ENCODE results near the gene AJUBA.
"Not testable (repeated sequence)": the region's sequence is repeated elsewhere in the genome, so short reads cannot be mapped to it uniquely, and the experiment has no call there.

Gene AJUBA

DNA sequence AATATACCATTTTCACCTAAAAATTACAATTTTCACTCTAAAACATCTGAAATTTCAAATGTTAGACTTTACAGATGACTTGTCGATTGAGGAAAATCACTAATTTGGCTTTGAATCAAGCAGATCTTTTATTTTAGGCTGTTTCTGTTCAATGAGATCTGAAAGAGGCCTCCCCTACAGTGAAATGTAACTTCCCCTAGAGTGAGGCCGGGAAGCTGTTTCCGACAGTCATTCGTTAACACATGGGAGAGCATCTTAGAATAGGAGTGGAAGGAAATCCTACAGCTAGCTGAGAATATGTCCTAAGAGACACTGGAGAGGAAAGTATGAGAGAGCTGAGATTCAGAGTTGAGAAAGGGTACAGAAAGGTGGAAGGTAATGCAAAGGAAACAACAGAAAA lies 33.3 kb upstream of the AJUBA start:
- no peak overlapping the region for H3K4me3 ChIP-seq (ENCODE audit: low read depth, low read length)
- DNase-seq (ENCODE audit: low read depth) = no peak
- TF ChIP-seq, protein P1, sequence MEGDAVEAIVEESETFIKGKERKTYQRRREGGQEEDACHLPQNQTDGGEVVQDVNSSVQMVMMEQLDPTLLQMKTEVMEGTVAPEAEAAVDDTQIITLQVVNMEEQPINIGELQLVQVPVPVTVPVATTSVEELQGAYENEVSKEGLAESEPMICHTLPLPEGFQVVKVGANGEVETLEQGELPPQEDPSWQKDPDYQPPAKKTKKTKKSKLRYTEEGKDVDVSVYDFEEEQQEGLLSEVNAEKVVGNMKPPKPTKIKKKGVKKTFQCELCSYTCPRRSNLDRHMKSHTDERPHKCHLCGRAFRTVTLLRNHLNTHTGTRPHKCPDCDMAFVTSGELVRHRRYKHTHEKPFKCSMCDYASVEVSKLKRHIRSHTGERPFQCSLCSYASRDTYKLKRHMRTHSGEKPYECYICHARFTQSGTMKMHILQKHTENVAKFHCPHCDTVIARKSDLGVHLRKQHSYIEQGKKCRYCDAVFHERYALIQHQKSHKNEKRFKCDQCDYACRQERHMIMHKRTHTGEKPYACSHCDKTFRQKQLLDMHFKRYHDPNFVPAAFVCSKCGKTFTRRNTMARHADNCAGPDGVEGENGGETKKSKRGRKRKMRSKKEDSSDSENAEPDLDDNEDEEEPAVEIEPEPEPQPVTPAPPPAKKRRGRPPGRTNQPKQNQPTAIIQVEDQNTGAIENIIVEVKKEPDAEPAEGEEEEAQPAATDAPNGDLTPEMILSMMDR (IDR thresholded peaks at IDR 0.05; ENCODE audit: control insufficient read depth, extremely low read depth, insufficient read depth) = no peak

DNA sequence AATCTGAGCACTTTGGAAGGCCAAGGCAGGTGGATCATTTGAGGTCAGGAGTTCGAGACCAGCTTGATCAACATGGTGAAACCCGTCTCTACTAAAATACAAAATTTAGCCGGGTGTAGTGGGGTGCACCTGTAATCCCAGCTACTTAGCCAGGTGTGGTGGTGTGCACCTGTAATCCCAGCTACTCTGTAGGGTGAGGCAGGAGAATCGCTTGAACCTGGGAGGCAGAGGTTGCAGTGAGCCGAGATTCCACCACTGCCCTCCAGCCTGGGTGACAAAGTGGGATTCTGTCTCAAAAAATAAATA lies 31.4 kb upstream of the AJUBA start:
- not testable (repeated sequence) for H3K4me3 ChIP-seq (ENCODE audit: low read depth, low read length); DNase-seq (ENCODE audit: low read depth)

DNA sequence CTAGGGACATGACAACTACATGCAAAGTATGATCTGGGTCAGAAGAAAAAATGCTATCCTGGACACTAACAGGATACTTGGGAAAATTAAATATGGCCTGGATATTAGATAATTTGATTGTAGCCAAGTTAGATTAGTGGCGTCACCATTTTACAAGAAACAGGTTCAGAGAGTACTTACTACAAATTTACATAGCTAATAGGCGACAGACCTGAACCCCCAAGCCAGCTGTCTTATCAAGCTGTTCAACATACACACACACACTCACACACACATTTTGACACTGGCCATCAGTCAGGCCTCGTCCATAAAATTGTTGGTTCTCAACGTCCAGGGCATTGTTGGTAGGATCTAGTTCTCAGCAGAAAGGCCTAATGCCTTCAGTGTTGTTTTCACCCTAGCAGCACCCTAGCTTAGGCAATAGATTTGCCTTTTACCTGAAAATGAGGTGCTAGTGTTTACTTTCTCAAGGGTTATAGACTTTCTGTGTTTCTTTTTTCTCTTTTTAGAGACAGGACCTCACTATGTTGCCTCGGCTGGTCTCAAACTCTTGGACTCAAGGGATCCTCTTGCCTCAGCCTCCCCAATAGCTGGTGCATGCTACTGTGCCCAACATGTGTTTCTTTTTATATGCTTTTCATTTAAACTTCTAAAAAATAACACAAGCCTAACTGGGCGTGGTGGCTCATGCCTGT lies 30.9 kb upstream of the AJUBA start:
- TF ChIP-seq, protein P1 (IDR thresholded peaks at IDR 0.05; ENCODE audit: control insufficient read depth, extremely low read depth, insufficient read depth) = no peak
- no peak overlapping the region for H3K4me3 ChIP-seq (ENCODE audit: low read depth, low read length)
- DNase-seq (ENCODE audit: low read depth) = no peak

DNA sequence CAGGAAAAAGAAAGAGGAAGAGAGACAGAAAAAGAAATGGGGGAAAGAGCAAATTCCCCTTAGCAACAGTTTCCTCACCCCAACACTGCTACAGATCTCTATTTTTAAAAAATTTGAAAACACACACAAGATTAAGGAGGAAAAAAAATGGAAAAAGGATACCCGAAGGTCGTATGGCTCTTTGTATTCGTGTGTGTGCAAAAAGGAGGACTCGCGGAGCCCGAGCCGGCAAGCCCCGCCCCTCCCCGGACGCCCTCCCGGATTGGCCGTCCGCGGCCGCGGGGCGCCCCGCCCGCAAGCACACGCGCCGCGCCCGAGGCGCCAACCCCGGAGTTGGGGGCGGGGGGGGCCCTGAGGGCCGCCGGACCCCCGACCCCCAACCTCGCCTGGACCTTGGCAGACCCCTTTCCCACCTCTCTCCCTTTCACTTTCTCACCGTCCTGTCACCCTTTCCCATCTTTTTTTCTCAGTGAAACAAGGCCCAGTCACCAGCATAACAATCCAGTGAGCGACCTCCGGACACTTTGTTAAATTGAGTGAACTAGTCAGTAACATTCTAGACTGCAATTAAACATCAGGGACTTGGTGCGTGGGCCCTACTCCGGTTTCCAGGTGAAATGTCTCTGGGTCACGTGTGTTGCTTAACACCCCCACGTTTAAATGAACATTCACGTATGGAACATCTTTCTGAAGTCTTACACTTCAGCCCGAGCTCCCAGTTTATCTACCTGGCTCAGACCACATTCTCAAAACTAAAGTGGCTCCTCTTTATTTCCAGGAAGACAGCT lies 27.8 kb upstream of the AJUBA start, which contains the start of gene C14orf93:
TSS of gene C14orf93 (minus strand) at position 205 of the 788 bp plus-strand sequence. CDS start 11,120 bp downstream, outside the sequence.
- peak within 1 kb of the TSS; percentile 51 for H3K4me3 ChIP-seq (ENCODE audit: low read depth, low read length)
- no peak for DNase-seq (ENCODE audit: low read depth)
- TF ChIP-seq, protein P1 (IDR thresholded peaks at IDR 0.05; ENCODE audit: control insufficient read depth, extremely low read depth, insufficient read depth) = no peak

DNA sequence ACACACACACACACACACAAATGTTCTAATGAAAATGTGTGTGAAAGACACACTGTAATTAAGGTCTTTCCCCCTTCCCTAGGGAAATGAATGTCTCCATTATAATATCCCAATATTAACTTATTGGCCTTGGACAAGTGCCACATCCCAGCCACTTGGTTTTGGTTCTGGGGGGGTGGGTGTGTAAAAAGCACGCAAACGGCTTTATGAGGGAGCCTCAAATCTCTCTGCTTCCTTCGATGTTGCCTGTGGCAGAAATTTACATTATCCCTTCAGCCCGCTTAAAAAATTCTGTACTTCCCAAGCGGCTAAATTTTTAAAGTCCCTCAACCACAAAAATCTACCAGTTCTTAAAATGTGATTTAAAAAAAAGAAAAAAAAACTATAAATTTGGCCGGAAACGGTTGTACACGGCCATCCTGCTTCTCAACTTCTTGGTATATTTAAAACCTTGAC lies 27.2 kb upstream of the AJUBA start:
- peak overlapping the region; percentile 51 for H3K4me3 ChIP-seq (ENCODE audit: low read depth, low read length)
- TF ChIP-seq, protein P1 (IDR thresholded peaks at IDR 0.05; ENCODE audit: control insufficient read depth, extremely low read depth, insufficient read depth) = no peak
- no peak for DNase-seq (ENCODE audit: low read depth)

DNA sequence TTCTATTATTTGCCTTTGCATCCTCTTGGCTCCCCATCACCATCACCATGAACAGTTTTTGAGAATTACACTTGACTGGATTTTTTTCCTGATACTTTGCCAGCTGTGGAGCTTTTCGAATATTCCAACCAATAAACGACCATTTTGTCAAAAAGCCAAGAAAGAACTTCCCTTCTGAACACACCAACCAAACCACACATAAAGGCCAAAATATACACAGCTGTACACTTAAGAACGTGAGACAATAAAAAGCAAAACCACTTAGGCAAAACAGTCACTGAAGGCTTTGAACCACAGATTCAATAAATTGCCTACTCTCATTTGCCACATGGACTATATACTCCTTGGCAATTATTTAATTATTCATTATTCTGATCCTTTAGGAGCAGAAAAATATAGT lies 26.5 kb upstream of the AJUBA start:
- DNase-seq (ENCODE audit: low read depth) = peak; percentile 75
- TF ChIP-seq, protein P1 (IDR thresholded peaks at IDR 0.05; ENCODE audit: control insufficient read depth, extremely low read depth, insufficient read depth) = no peak
- no peak overlapping the region for H3K4me3 ChIP-seq (ENCODE audit: low read depth, low read length)

DNA sequence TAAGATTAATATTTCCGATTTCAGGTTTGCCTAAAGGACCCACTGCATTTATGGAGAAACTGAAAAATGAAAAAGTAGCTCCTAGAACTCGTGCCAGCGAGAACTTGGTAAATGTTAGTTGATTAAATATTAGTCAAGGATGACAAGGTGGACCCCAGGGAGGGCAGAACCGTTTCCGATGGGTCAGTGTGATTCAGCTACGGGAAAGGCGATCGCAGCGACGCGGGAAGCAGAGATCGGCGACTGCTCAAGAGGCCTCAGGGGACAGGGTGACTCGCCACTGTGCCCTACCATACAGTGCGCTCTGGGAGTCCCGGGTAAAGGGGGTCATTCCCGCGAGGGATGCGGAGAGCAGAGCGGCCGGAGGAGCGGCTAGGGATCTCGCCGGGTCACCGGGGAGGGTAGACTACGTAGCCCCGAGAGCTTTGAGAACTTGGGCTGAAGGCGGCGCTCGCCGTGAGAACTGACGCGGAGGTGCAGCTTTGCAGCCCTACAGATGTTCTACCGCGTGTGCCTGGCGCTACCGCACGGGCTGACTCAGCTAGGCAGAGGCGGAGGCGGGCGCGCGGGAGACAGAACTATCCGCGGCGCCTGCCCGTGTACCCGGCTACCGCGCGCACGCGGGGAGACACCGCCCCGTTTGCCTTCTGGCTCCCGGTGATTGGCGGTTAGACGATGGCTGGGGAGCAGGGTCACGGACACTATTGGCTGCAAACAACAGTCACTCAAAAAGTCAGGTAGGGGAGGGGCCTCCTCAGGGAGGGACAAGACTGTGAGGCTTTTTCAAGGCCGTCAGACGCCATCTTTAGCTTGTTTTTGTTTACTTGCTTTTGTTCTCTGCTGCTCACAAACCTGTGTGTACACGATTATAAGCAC lies 24.4 kb upstream of the AJUBA start:
- peak overlapping the region; percentile 77 for H3K4me3 ChIP-seq (ENCODE audit: low read depth, low read length)
- peak; percentile 96 for DNase-seq (ENCODE audit: low read depth)
- TF ChIP-seq, protein P1 (IDR thresholded peaks at IDR 0.05; ENCODE audit: control insufficient read depth, extremely low read depth, insufficient read depth) = peak; percentile 24; the same call in 1 of the 2 replicates
